ENCODE data around the gene CLEC2A. TPM values are rescaled to one million over a fixed set of nuclear protein-coding genes. Genes with fewer than 3 reads are reported as not detected.

Gene CLEC2A
- total RNA-seq, 1 experiment from 2014 or later = not detected

DNA sequence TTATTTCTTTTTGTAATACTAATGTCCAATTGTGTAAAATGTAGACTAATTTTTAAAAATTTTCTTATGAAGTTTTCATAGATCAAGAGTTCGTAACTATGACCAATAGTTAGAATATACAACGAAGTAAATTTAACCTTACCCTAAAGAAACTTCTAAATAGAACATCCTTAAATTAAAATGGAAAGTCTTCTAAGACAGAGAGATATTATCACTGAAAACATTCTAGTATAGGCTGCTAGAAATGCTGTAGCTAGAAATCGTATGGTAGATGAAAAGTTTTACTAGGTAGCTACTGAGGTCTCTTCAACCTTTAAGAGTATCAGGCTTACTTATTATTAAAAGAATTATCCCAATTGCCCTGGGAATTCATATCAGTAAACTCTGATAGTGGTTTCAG is 925 bp downstream of the CLEC2A start:
- no peak for DNase-seq (ENCODE audit: low read depth, low spot score)
- Histone ChIP-seq H3K27ac (ENCODE audit: low read length) (no peak overlapping the region), H3K36me3 (ENCODE audit: control insufficient read depth, insufficient read depth, low read length) (no peaks in the 10 kb centered on the region), H3K4me1 (ENCODE audit: control insufficient read depth, insufficient read depth, low read length) (no peaks in the 10 kb centered on the region), H3K9me3 (ENCODE audit: control insufficient read depth, insufficient read depth, low read depth, low read length) (no peaks in the 10 kb centered on the region), H3K27me3 (ENCODE audit: control insufficient read depth, insufficient read depth, low read length) (no peaks in the 10 kb centered on the region), H3K4me3 (ENCODE audit: low read depth in 2 of 2, low read length in 2 of 2) (no peak overlapping the region)
- intact Hi-C loops (cut with micrococcal nuclease; ENCODE audit: unreplicated experiment) = no loop called here
- ChIA-PET POLR2A (no interaction called here), CTCF (no interaction called here)
- no peak for ATAC-seq
- TF ChIP-seq SIN3A (IDR thresholded peaks at IDR 0.05; ENCODE audit: borderline replicate concordance, insufficient read depth, low read depth, low read length) = no peak
- TF ChIP-seq TCF7L2 (IDR thresholded peaks at IDR 0.05; ENCODE audit: low read depth, low read length) = no peak
- no TSS peak for BruUV-seq (replicated peaks)
- in situ Hi-C loops (cut with HindIII; ENCODE audit: low pct_unique_long_range_greater_than_20kb, low sequenced_read_pairs) = no loop called here

DNA sequence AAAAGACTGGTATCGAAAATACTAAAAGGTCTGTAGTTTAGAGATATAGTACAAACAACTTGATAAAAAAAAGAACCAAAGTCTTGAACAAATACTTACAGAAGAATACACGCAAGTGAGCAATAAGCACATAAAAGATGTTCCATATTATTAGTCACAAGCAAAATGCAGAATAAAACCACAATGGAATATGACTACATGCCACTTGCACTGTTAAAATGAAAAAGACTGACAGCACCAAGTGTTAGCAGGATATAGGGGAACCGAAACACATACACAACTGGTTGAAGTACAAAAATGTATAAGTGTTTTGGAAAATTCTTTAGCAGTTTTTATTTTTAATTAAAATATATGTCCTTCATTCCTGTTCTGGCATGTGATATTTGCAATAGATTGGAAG is 3.6 kb downstream of the CLEC2A start:
- Histone ChIP-seq H3K36me3 (ENCODE audit: control insufficient read depth, insufficient read depth, low read length) (no peaks in the 10 kb centered on the region), H3K9me3 (ENCODE audit: control insufficient read depth, insufficient read depth, low read depth, low read length) (no peaks in the 10 kb centered on the region), H3K27ac (ENCODE audit: low read length) (no peak overlapping the region), H3K27me3 (ENCODE audit: control insufficient read depth, insufficient read depth, low read length) (no peaks in the 10 kb centered on the region), H3K4me1 (ENCODE audit: control insufficient read depth, insufficient read depth, low read length) (no peaks in the 10 kb centered on the region), H3K4me3 (ENCODE audit: low read depth in 2 of 2, low read length in 2 of 2) (no peak overlapping the region)
- TF ChIP-seq, protein P1, sequence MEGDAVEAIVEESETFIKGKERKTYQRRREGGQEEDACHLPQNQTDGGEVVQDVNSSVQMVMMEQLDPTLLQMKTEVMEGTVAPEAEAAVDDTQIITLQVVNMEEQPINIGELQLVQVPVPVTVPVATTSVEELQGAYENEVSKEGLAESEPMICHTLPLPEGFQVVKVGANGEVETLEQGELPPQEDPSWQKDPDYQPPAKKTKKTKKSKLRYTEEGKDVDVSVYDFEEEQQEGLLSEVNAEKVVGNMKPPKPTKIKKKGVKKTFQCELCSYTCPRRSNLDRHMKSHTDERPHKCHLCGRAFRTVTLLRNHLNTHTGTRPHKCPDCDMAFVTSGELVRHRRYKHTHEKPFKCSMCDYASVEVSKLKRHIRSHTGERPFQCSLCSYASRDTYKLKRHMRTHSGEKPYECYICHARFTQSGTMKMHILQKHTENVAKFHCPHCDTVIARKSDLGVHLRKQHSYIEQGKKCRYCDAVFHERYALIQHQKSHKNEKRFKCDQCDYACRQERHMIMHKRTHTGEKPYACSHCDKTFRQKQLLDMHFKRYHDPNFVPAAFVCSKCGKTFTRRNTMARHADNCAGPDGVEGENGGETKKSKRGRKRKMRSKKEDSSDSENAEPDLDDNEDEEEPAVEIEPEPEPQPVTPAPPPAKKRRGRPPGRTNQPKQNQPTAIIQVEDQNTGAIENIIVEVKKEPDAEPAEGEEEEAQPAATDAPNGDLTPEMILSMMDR (IDR thresholded peaks at IDR 0.05) = no peak
- TF ChIP-seq POLR2AphosphoS5 (IDR thresholded peaks at IDR 0.05; ENCODE audit: low read depth, low read length) (no peak), TCF7L2 (IDR thresholded peaks at IDR 0.05; ENCODE audit: low read depth, low read length) (no peak), SIN3A (IDR thresholded peaks at IDR 0.05; ENCODE audit: borderline replicate concordance, insufficient read depth, low read depth, low read length) (no peak)
- TF ChIP-seq, protein P2, sequence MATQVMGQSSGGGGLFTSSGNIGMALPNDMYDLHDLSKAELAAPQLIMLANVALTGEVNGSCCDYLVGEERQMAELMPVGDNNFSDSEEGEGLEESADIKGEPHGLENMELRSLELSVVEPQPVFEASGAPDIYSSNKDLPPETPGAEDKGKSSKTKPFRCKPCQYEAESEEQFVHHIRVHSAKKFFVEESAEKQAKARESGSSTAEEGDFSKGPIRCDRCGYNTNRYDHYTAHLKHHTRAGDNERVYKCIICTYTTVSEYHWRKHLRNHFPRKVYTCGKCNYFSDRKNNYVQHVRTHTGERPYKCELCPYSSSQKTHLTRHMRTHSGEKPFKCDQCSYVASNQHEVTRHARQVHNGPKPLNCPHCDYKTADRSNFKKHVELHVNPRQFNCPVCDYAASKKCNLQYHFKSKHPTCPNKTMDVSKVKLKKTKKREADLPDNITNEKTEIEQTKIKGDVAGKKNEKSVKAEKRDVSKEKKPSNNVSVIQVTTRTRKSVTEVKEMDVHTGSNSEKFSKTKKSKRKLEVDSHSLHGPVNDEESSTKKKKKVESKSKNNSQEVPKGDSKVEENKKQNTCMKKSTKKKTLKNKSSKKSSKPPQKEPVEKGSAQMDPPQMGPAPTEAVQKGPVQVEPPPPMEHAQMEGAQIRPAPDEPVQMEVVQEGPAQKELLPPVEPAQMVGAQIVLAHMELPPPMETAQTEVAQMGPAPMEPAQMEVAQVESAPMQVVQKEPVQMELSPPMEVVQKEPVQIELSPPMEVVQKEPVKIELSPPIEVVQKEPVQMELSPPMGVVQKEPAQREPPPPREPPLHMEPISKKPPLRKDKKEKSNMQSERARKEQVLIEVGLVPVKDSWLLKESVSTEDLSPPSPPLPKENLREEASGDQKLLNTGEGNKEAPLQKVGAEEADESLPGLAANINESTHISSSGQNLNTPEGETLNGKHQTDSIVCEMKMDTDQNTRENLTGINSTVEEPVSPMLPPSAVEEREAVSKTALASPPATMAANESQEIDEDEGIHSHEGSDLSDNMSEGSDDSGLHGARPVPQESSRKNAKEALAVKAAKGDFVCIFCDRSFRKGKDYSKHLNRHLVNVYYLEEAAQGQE (IDR thresholded peaks at IDR 0.05; ENCODE audit: insufficient read depth in 1 of 2, low read depth in 2 of 2, low read length in 1 of 2) = no peak
- ChIA-PET CTCF (no interaction called here), POLR2A (no interaction called here)
- in situ Hi-C loops (cut with HindIII; ENCODE audit: low pct_unique_long_range_greater_than_20kb, low sequenced_read_pairs) = no loop called here
- ATAC-seq (no peak), DNase-seq (ENCODE audit: low read depth, low spot score) (no peak)
- intact Hi-C loops (cut with micrococcal nuclease; ENCODE audit: unreplicated experiment) = loop anchor here (5.0 kb wide), 1 partner anchor 176 kb away; no protein-coding TSS in a partner anchor
- no TSS peak for BruUV-seq (replicated peaks)

DNA sequence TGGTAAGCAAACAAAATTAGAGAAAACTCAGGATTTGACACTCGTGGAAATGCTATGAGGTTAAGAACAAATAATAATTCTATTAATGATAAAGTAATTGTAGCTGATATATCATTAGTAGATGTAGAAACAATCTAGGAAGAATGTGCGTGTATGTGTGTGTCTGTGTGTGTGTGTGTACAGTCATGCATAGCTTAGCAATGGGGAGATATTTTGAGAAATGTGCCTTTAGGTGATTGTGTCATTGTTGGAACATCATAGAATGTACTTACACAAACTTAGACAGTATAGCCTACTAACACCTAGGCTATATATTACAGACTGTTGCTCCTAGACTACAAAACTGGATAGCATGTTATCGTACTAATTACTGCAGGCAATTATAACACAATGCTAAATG is 5.3 kb downstream of the CLEC2A start:
- in situ Hi-C loops (cut with HindIII; ENCODE audit: low pct_unique_long_range_greater_than_20kb, low sequenced_read_pairs) (no loop called here), intact Hi-C loops (cut with micrococcal nuclease; ENCODE audit: unreplicated experiment) (loop anchor here (5.0 kb wide), 1 partner anchor 175 kb away; no protein-coding TSS in a partner anchor)
- Histone ChIP-seq H3K36me3 (ENCODE audit: control insufficient read depth, insufficient read depth, low read length) (no peaks in the 10 kb centered on the region), H3K4me1 (ENCODE audit: control insufficient read depth, insufficient read depth, low read length) (no peaks in the 10 kb centered on the region), H3K9me3 (ENCODE audit: control insufficient read depth, insufficient read depth, low read depth, low read length) (no peaks in the 10 kb centered on the region), H3K27me3 (ENCODE audit: control insufficient read depth, insufficient read depth, low read length) (no peaks in the 10 kb centered on the region), H3K4me3 (ENCODE audit: low read depth in 2 of 2, low read length in 2 of 2) (no peak overlapping the region), H3K27ac (ENCODE audit: low read length) (no peak overlapping the region)
- DNase-seq (ENCODE audit: low read depth, low spot score) = no peak
- TF ChIP-seq POLR2AphosphoS5 (IDR thresholded peaks at IDR 0.05; ENCODE audit: low read depth, low read length) = no peak
- no peak for TF ChIP-seq TCF7L2 (IDR thresholded peaks at IDR 0.05; ENCODE audit: low read depth, low read length)
- TF ChIP-seq, protein P1 (IDR thresholded peaks at IDR 0.05) = no peak
- ChIA-PET CTCF (no interaction called here), POLR2A (no interaction called here)
- no peak for ATAC-seq
- BruUV-seq (replicated peaks) = no TSS peak
